Measurements from ENCODE around the gene ZDHHC7.
A peak's percentile ranks its signal among the peaks of the same experiment; 100 is the strongest.
"Not testable (repeated sequence)": the region's sequence is repeated elsewhere in the genome, so short reads cannot be mapped to it uniquely, and the experiment has no call there.

The ZDHHC7 gene

GRCh38 chr16:85042606-85043005 is 31.3 kb upstream of the ZDHHC7 start:
- no peak for DNase-seq

GRCh38 chr16:85042167-85042526 is 30.8 kb upstream of the ZDHHC7 start:
- no peak for DNase-seq

GRCh38 chr16:85041219-85042166 is 30.2 kb upstream of the ZDHHC7 start:
- no peak for DNase-seq

- no peak for DNase-seq
These were observed 29.4 kb upstream of the ZDHHC7 start for GRCh38 chr16:85040685-85041084.

- no peak for DNase-seq
These were observed 26.4 kb upstream of the ZDHHC7 start for GRCh38 chr16:85037721-85038120.

GRCh38 chr16:85037050-85037410 is 25.7 kb upstream of the ZDHHC7 start:
- DNase-seq: no peak

- DNase-seq: no peak
These were observed 25.1 kb upstream of the ZDHHC7 start for GRCh38 chr16:85036236-85037049.

GRCh38 chr16:85034591-85035433 is 23.5 kb upstream of the ZDHHC7 start:
- DNase-seq: no peak

GRCh38 chr16:85033171-85033570 is 21.8 kb upstream of the ZDHHC7 start:
- no peak for DNase-seq

GRCh38 chr16:85032187-85032586 is 20.9 kb upstream of the ZDHHC7 start:
- DNase-seq: not testable (repeated sequence)

- DNase-seq: no peak
These were observed 20.1 kb upstream of the ZDHHC7 start for GRCh38 chr16:85031451-85031850.

GRCh38 chr16:85029981-85030401 is 18.7 kb upstream of the ZDHHC7 start:
- no peak for DNase-seq

- peak; percentile 27 for DNase-seq
These were observed 18.1 kb upstream of the ZDHHC7 start for GRCh38 chr16:85029408-85029784.

GRCh38 chr16:85028685-85029407 is 17.5 kb upstream of the ZDHHC7 start:
- DNase-seq: peak; percentile 27

GRCh38 chr16:85027958-85028684 is 16.8 kb upstream of the ZDHHC7 start:
- no peak for DNase-seq

- DNase-seq: peak; percentile 94
These were observed 16.1 kb upstream of the ZDHHC7 start, which contains the start of gene KIAA0513 for GRCh38 chr16:85027349-85027957. Gene KIAA0513, plus strand, starts transcription at chr16:85027795. Its CDS starts 39,277 bp downstream, at chr16:85067072.

GRCh38 chr16:85026703-85027102 is 15.4 kb upstream of the ZDHHC7 start:
- DNase-seq: no peak

- DNase-seq: no peak
These were observed 14.7 kb upstream of the ZDHHC7 start for GRCh38 chr16:85025781-85026653.

- no peak for DNase-seq
These were observed 8.4 kb upstream of the ZDHHC7 start for GRCh38 chr16:85019659-85020245.
